IMR-90 (cell line): ENCODE measurements around the gene GPR132. TPM values are rescaled to one million over a fixed set of nuclear protein-coding genes. Genes with fewer than 3 reads are reported as not detected.
A peak's percentile ranks its signal among the peaks of the same experiment; 100 is the strongest.

ENCODE experiments used
- ATAC-seq: fragments of 200-7000 bp; cut with Tn5 transposase; 2 replicates; pipeline ENCODE4 v1.9.1; 2020; ENCODE audit warnings: low read depth, mild to moderate bottlenecking, moderate library complexity
- BruUV-seq: library from RNA; stranded (reverse); fragments of 400-500 nt; replicated peaks from 2 replicates; lab custom pipeline; 2021; lab: Mats Ljungman, UMichigan
- CTCF ChIA-PET: fragments of 300-600 bp; formaldehyde crosslinking; extraction: SDS; loops from one replicate; lab custom pipeline; 2021; ENCODE audit warnings: antibody characterized with exemption; lab: Yijun Ruan, JAX
- POLR2A ChIA-PET: fragments of 300-600 bp; sonication (Branson Sonifier 250); formaldehyde crosslinking; loops from one replicate; lab custom pipeline; 2022; ENCODE audit warnings: antibody characterized with exemption; ENCODE audit not compliant: unreplicated experiment; lab: Charles Lee
- DNase-seq: peaks from one replicate; pipeline ENCODE4 v3.0.0; 2013
- H2AFZ ChIP-seq: replicated peaks from 2 replicates; pipeline ENCODE3; 2013; ENCODE audit warnings: low read length, mild to moderate bottlenecking; ENCODE audit not compliant: poor library complexity
- H2AK5ac ChIP-seq: 2 replicates; pipeline ENCODE4 v1.6.1; 2013; ENCODE audit warnings: low read depth, low read length, inconsistent platforms
- H2AK9ac ChIP-seq: replicated peaks from 2 replicates; pipeline ENCODE3; 2013; ENCODE audit warnings: mild to moderate bottlenecking, low read depth, low read length, moderate library complexity; ENCODE audit not compliant: poor library complexity
- H2BK120ac ChIP-seq: 2 replicates; pipeline ENCODE4 v1.6.1; 2013; ENCODE audit warnings: low read depth, low read length, inconsistent platforms
- H2BK15ac ChIP-seq: 3 replicates; pipeline ENCODE4 v1.6.1; 2013; ENCODE audit warnings: low read depth, low read length, inconsistent platforms
- H2BK20ac ChIP-seq: 2 replicates; pipeline ENCODE4 v1.6.1; 2013; ENCODE audit warnings: low read depth, mild to moderate bottlenecking, inconsistent platforms, low read length, moderate library complexity
- H2BK5ac ChIP-seq: 2 replicates; pipeline ENCODE4 v1.6.1; 2013; ENCODE audit warnings: mild to moderate bottlenecking, low read depth, low read length, inconsistent platforms; ENCODE audit not compliant: poor library complexity, severe bottlenecking
- H3K14ac ChIP-seq: replicated peaks from 2 replicates; pipeline ENCODE4 v1.6.1; 2013; ENCODE audit warnings: low read depth, low read length, inconsistent platforms
- H3K18ac ChIP-seq: 2 replicates; pipeline ENCODE4 v1.6.1; 2013; ENCODE audit warnings: low read depth, low read length, control low read depth
- H3K23ac ChIP-seq: 2 replicates; pipeline ENCODE4 v1.6.1; 2013; ENCODE audit warnings: low read depth, low read length, inconsistent platforms
- H3K27ac ChIP-seq: 2 replicates; pipeline ENCODE4 v1.5.1; 2013; ENCODE audit warnings: mild to moderate bottlenecking, control low read depth, low read length; ENCODE audit not compliant: insufficient read depth
- H3K27me3 ChIP-seq: 2 replicates; pipeline ENCODE4 v1.6.1; 2013; ENCODE audit warnings: low read length; ENCODE audit not compliant: control insufficient read depth, insufficient read depth
- H3K36me3 ChIP-seq: 2 replicates; pipeline ENCODE4 v1.6.1; 2013; ENCODE audit warnings: low read length, mixed read lengths; ENCODE audit not compliant: control insufficient read depth, insufficient read depth
- H3K4ac ChIP-seq: 2 replicates; pipeline ENCODE4 v1.6.1; 2013; ENCODE audit warnings: low read depth, low read length, inconsistent platforms
- H3K4me1 ChIP-seq: 2 replicates; pipeline ENCODE4 v1.6.1; 2013; ENCODE audit warnings: low read length, mixed read lengths; ENCODE audit not compliant: control insufficient read depth, insufficient read depth
- H3K4me2 ChIP-seq: 2 replicates; pipeline ENCODE4 v1.6.1; 2013; ENCODE audit warnings: low read depth, mild to moderate bottlenecking, control low read depth, low read length, moderate library complexity
- H3K4me3 ChIP-seq: 2 replicates; pipeline ENCODE4 v1.5.1; 2013; ENCODE audit warnings: low read depth, mild to moderate bottlenecking, control low read depth, low read length, moderate library complexity; ENCODE audit not compliant: insufficient read depth
- H3K56ac ChIP-seq: 2 replicates; pipeline ENCODE4 v1.6.1; 2013; ENCODE audit warnings: low read length, inconsistent platforms; ENCODE audit not compliant: insufficient read depth; ENCODE audit errors: extremely low read depth
- H3K79me1 ChIP-seq, 2 experiments: 2 replicates each; pipeline ENCODE4 v1.6.1; 2013; ENCODE audit warnings: low read length in 2 of 2, inconsistent platforms in 1 of 2, low read depth in 1 of 2
- H3K9ac ChIP-seq: 2 replicates; pipeline ENCODE4 v1.6.1; 2013; ENCODE audit warnings: low read depth, low read length, control low read depth
- H3K9me1 ChIP-seq: 2 replicates; pipeline ENCODE4 v1.6.1; 2013; ENCODE audit warnings: low read length, inconsistent platforms; ENCODE audit not compliant: insufficient read depth
- H3K9me3 ChIP-seq: 2 replicates; pipeline ENCODE4 v1.6.1; 2013; ENCODE audit warnings: low read length; ENCODE audit not compliant: control insufficient read depth, insufficient read depth
- H4K20me1 ChIP-seq: 2 replicates; pipeline ENCODE4 v1.6.1; 2013; ENCODE audit warnings: low read length, inconsistent platforms; ENCODE audit not compliant: insufficient read depth
- H4K5ac ChIP-seq: 2 replicates; pipeline ENCODE4 v1.6.1; 2013; ENCODE audit warnings: mild to moderate bottlenecking, low read depth, low read length, control low read depth
- H4K8ac ChIP-seq, 2 experiments: 2 replicates each; pipeline ENCODE4 v1.6.1; 2013; ENCODE audit warnings: low read depth in 2 of 2, low read length in 2 of 2, control low read depth in 1 of 2, inconsistent platforms in 1 of 2
- H4K91ac ChIP-seq: 2 replicates; pipeline ENCODE4 v1.6.1; 2013; ENCODE audit warnings: low read depth, low read length, inconsistent platforms; ENCODE audit not compliant: insufficient read depth
- BHLHE40 ChIP-seq: fragments of 150-350 bp; IDR thresholded peaks from 2 replicates; pipeline ENCODE4 v1.6.1; 2016; ENCODE audit warnings: mild to moderate bottlenecking, low read depth, low read length
- CEBPB ChIP-seq: IDR thresholded peaks from 2 replicates; pipeline ENCODE4 v1.6.1; 2012; ENCODE audit warnings: low read depth, low read length, improper control_type of control experiment
- CHD1 ChIP-seq: IDR thresholded peaks from 2 replicates; pipeline ENCODE4 v1.6.1; 2012; ENCODE audit warnings: low read depth, low read length, improper control_type of control experiment
- FOS ChIP-seq: fragments of 150-350 bp; IDR thresholded peaks from 2 replicates; pipeline ENCODE4 v1.6.1; 2016; ENCODE audit warnings: low read depth, low read length
- MAFK ChIP-seq: IDR thresholded peaks from 2 replicates; pipeline ENCODE4 v1.6.1; 2012; ENCODE audit warnings: low read depth, low read length, improper control_type of control experiment
- MAZ ChIP-seq: IDR thresholded peaks from 2 replicates; pipeline ENCODE4 v1.6.1; 2012; ENCODE audit warnings: low read depth, mild to moderate bottlenecking, low read length, improper control_type of control experiment, moderate library complexity, borderline replicate concordance
- MXI1 ChIP-seq: IDR thresholded peaks from 2 replicates; pipeline ENCODE4 v1.6.1; 2012; ENCODE audit warnings: low read depth, mild to moderate bottlenecking, low read length, moderate library complexity, borderline replicate concordance
- NFE2L2 ChIP-seq: fragments of 150-350 bp; IDR thresholded peaks from 2 replicates; pipeline ENCODE4 v1.6.1; 2016; ENCODE audit warnings: low read depth, mild to moderate bottlenecking, low read length
- POLR2A ChIP-seq: IDR thresholded peaks from 2 replicates; pipeline ENCODE4 v1.6.1; 2012; ENCODE audit warnings: mild to moderate bottlenecking, low read depth, low read length
- RAD21 ChIP-seq: IDR thresholded peaks from 2 replicates; pipeline ENCODE4 v1.6.1; 2012; ENCODE audit warnings: low read length, improper control_type of control experiment
- RFX5 ChIP-seq: IDR thresholded peaks from 2 replicates; pipeline ENCODE4 v1.8.0; 2012; ENCODE audit warnings: low read depth, mild to moderate bottlenecking, low read length, moderate library complexity
- SMC3 ChIP-seq: fragments of 150-350 bp; IDR thresholded peaks from 2 replicates; pipeline ENCODE4 v1.6.1; 2016; ENCODE audit warnings: low read depth, mild to moderate bottlenecking, antibody characterized with exemption, low read length, moderate library complexity
- WGBS, 2 experiments: methylation state at CpG; one replicate each; pipeline versions ENCODE4 v1.1.5 to v1.1.7; 2013; ENCODE audit warnings: missing lambda C conversion rate in 2 of 2; ENCODE audit not compliant: insufficient read length in 1 of 2; ENCODE audit errors: extremely low coverage in 2 of 2; 5-methylcytosine and 5-hydroxymethylcytosine counted together
- dilution Hi-C: fragments of 300-500 bp; cut with HindIII; formaldehyde crosslinking; loops from one replicate; pipeline ENCODE4 v1.14.3; 2018; ENCODE audit warnings: low sequenced_read_pairs; ENCODE audit not compliant: unreplicated experiment
- in situ Hi-C: fragments of 300-500 bp; cut with MboI; formaldehyde crosslinking; loops from 3 replicates; pipeline ENCODE4 v1.14.3; 2019; ENCODE audit warnings: low sequenced_read_pairs, inconsistent platforms, mixed read lengths
- intact Hi-C: fragments of 100-400 bp; cut with micrococcal nuclease; formaldehyde crosslinking; loops from 2 replicates; pipeline ENCODE4 v1.10.0; 2022
- polyA plus RNA-seq, 3 experiments: library from polyadenylated mRNA; depleted of rRNA; stranded (reverse); fragments of >200 nt; gene quantifications; 2 replicates each; pipeline ENCODE4 v1.2.3, GENCODE V29; 2012; ENCODE audit warnings: low replicate concordance in 1 of 3
- total RNA-seq: library from RNA; depleted of rRNA; stranded (reverse); fragments of >200 nt; gene quantifications from 2 replicates; pipeline ENCODE4 v1.2.3, GENCODE V29; 2012
- TF ChIP-seq, protein P1 (sequence below): fragments of 150-350 bp; IDR thresholded peaks from 2 replicates; pipeline ENCODE4 v1.6.1; 2017; ENCODE audit warnings: mild to moderate bottlenecking, antibody characterized with exemption, low read length, low read depth
- TF ChIP-seq, protein P2 (sequence below): conservative IDR thresholded peaks from 2 replicates; pipeline ENCODE4 v1.5.1; 2012; ENCODE audit warnings: mild to moderate bottlenecking, low read depth, low read length, improper control_type of control experiment
- TF ChIP-seq, protein P3 (sequence below): fragments of 150-350 bp; IDR thresholded peaks from 2 replicates; pipeline ENCODE4 v1.6.1; 2016; ENCODE audit warnings: low read depth, mild to moderate bottlenecking, low read length, moderate library complexity, borderline replicate concordance

Gene GPR132
- total and polyA plus RNA-seq, 2 of the 4 experiments (the other 2 are of a cell fraction) = under 0.01 to 0.10 TPM

DNA sequence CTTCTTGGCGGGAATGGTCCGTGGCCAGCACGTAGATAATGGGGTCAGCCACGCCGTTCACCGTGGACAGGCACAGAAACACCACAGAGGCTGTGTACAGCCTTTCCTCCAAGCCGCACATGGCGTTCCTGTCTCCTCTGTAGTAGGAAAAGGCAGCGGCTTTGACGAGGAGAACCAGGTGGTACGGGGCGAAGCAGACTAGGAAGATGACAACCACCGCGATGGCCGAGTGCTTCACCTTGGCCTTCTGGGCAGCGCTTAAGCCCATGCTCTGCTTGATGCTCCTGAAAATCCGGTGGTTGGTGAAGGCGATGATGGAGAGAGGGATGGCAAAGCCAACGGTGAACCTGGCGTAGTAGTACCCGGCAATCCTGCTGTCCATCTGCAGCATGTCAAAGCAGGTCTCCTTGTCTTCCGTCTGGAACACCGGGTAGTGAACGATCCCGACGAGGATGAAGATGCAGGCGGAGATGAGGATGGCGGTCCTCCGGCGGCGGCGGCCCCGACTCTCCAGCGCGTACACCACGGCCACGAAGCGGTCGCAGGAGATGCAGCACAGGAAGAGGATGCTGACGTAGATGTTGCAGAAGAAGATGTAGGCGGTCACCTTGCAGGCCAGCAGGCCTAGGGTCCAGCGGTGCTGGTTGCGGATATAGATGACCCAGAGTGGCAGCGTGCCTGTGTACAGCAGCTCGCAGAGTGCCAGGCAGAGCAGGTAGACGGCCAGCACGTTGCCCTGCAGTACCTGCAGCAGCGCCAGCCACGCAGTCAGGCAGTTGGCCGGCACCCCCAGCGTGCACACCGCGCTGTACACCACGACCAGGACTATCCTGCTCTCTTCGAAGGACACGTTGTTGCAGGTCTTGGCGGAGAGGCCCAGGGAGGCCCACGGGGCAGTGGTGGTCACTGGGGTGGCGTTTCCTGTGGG is 13.8 kb downstream of the GPR132 start:
- Histone ChIP-seq H2AK9ac (peak overlapping the region; percentile 37), H3K4ac (no peak overlapping the region), H2AFZ (no peak overlapping the region), H4K5ac (no peak overlapping the region), H3K14ac (no peak overlapping the region), H3K9me3 (no peaks in the 10 kb centered on the region), H3K4me2 (no peak overlapping the region), H2BK120ac (no peak overlapping the region), H2AK5ac (no peak overlapping the region), H3K9me1 (no peaks in the 10 kb centered on the region), H3K23ac (no peak overlapping the region), H3K18ac (no peak overlapping the region), H4K91ac (no peak overlapping the region), H3K56ac (no peak overlapping the region), H2BK5ac (no peak overlapping the region), H3K4me1 (peaks cover 3% of the 10 kb centered on the region; the same call in 1 of the 2 replicates), H2BK15ac (no peak overlapping the region), H4K8ac (no peak overlapping the region), H3K9ac (no peak overlapping the region), H3K4me3 (no peak overlapping the region), H3K27ac (no peak overlapping the region), H3K79me1 (no peaks in the 10 kb centered on the region), H2BK20ac (no peak overlapping the region), H4K20me1 (no peaks in the 10 kb centered on the region), H3K27me3 (peaks cover 14% of the 10 kb centered on the region), H3K36me3 (no peaks in the 10 kb centered on the region)
- no TSS peak for BruUV-seq
- DNase-seq (no peak), ATAC-seq (no peak)
- in situ Hi-C loops (no loop called here), dilution Hi-C loops (loop anchor here (10.0 kb wide), 1 partner anchor 117 kb away; no protein-coding TSS in a partner anchor), intact Hi-C loops (no loop called here)
- 91% methylated on average over 52 of the region's 59 CpGs; no CpG with 5 or more reads in 1 of the 2 experiments for WGBS, 2 experiments
- POLR2A ChIA-PET = no interaction called here
- CTCF ChIA-PET = no interaction called here
- TF ChIP-seq NFE2L2 = no peak
- TF ChIP-seq CEBPB = no peak
- no peak for TF ChIP-seq MAFK
- TF ChIP-seq FOS = no peak
- TF ChIP-seq, protein P1, sequence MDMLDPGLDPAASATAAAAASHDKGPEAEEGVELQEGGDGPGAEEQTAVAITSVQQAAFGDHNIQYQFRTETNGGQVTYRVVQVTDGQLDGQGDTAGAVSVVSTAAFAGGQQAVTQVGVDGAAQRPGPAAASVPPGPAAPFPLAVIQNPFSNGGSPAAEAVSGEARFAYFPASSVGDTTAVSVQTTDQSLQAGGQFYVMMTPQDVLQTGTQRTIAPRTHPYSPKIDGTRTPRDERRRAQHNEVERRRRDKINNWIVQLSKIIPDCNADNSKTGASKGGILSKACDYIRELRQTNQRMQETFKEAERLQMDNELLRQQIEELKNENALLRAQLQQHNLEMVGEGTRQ = no peak
- TF ChIP-seq SMC3 = no peak
- no peak for TF ChIP-seq POLR2A
- TF ChIP-seq BHLHE40 = no peak
- no peak for TF ChIP-seq MXI1
- TF ChIP-seq, protein P2, sequence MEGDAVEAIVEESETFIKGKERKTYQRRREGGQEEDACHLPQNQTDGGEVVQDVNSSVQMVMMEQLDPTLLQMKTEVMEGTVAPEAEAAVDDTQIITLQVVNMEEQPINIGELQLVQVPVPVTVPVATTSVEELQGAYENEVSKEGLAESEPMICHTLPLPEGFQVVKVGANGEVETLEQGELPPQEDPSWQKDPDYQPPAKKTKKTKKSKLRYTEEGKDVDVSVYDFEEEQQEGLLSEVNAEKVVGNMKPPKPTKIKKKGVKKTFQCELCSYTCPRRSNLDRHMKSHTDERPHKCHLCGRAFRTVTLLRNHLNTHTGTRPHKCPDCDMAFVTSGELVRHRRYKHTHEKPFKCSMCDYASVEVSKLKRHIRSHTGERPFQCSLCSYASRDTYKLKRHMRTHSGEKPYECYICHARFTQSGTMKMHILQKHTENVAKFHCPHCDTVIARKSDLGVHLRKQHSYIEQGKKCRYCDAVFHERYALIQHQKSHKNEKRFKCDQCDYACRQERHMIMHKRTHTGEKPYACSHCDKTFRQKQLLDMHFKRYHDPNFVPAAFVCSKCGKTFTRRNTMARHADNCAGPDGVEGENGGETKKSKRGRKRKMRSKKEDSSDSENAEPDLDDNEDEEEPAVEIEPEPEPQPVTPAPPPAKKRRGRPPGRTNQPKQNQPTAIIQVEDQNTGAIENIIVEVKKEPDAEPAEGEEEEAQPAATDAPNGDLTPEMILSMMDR = no peak
- TF ChIP-seq RAD21 = no peak
- TF ChIP-seq, protein P3, sequence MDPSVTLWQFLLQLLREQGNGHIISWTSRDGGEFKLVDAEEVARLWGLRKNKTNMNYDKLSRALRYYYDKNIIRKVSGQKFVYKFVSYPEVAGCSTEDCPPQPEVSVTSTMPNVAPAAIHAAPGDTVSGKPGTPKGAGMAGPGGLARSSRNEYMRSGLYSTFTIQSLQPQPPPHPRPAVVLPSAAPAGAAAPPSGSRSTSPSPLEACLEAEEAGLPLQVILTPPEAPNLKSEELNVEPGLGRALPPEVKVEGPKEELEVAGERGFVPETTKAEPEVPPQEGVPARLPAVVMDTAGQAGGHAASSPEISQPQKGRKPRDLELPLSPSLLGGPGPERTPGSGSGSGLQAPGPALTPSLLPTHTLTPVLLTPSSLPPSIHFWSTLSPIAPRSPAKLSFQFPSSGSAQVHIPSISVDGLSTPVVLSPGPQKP = no peak
- no peak for TF ChIP-seq CHD1
- TF ChIP-seq RFX5 = no peak
- TF ChIP-seq MAZ = no peak
